WTC11 (cell line): Measurements from ENCODE around the gene FANCD2OS. TPM values are rescaled to one million over a fixed set of nuclear protein-coding genes. Genes with fewer than 3 reads are reported as not detected.

Experiments
- ATAC-seq: fragments of 200-7000 bp; cut with Tn5 transposase; 2 replicates; pipeline ENCODE4 v1.10.0; 2021; ENCODE audit warnings: mild to moderate bottlenecking, moderate library complexity
- CTCF ChIA-PET: fragments of 300-600 bp; sonication (Branson Sonifier 250); formaldehyde crosslinking; loops from one replicate; lab custom pipeline; 2021; ENCODE audit warnings: antibody characterized with exemption; lab: Charles Lee
- POLR2A ChIA-PET: fragments of 350-600 bp; sonication (Branson Sonifier 250); formaldehyde crosslinking; loops from one replicate; lab custom pipeline; 2021; ENCODE audit warnings: antibody characterized with exemption; lab: Charles Lee
- DNase-seq: peaks from one replicate; pipeline ENCODE4 v3.0.0; 2021; ENCODE audit warnings: low spot score
- H3K27ac Mint-ChIP-seq: 2 replicates; pipeline ENCODE4 v1.8.0; 2021; ENCODE audit warnings: mixed read lengths
- H3K27me3 Mint-ChIP-seq: 2 replicates; pipeline ENCODE4 v1.8.0; 2021; ENCODE audit warnings: low read depth, mild to moderate bottlenecking, moderate library complexity, mixed read lengths
- H3K36me3 Mint-ChIP-seq: 2 replicates; pipeline ENCODE4 v1.8.0; 2021; ENCODE audit warnings: mixed read lengths
- H3K4me1 Mint-ChIP-seq: 2 replicates; pipeline ENCODE4 v1.8.0; 2022; ENCODE audit warnings: mixed read lengths
- H3K4me3 Mint-ChIP-seq: 2 replicates; pipeline ENCODE4 v1.8.0; 2021; ENCODE audit warnings: mild to moderate bottlenecking, moderate library complexity, mixed read lengths
- H3K9me3 Mint-ChIP-seq: 2 replicates; pipeline ENCODE4 v1.8.0; 2021; ENCODE audit warnings: mixed read lengths
- CREB1 ChIP-seq: sonication (generic); formaldehyde crosslinking; IDR thresholded peaks from 2 replicates; pipeline ENCODE4 v1.8.0; 2023; ENCODE audit warnings: mild to moderate bottlenecking, missing genetic modification reagents
- CREM ChIP-seq: sonication (generic); formaldehyde crosslinking; IDR thresholded peaks from 2 replicates; pipeline ENCODE4 v1.8.1; 2022; ENCODE audit warnings: mild to moderate bottlenecking, missing genetic modification reagents, moderate library complexity
- EMX1 ChIP-seq: fragments of 250-450 bp; sonication (Bioruptor Pico); IDR thresholded peaks from 2 replicates; pipeline ENCODE4 v1.8.0; 2021; ENCODE audit warnings: mild to moderate bottlenecking
- ETV6 ChIP-seq: sonication (generic); formaldehyde crosslinking; IDR thresholded peaks from 2 replicates; pipeline ENCODE4 v1.8.1; 2022; ENCODE audit warnings: mild to moderate bottlenecking, missing genetic modification reagents
- GABPB1 ChIP-seq: sonication (generic); formaldehyde crosslinking; IDR thresholded peaks from 2 replicates; pipeline ENCODE4 v1.8.1; 2023; ENCODE audit warnings: mild to moderate bottlenecking, missing genetic modification reagents
- HMGA2 ChIP-seq: fragments of 250-450 bp; sonication (Bioruptor Pico); IDR thresholded peaks from 2 replicates; pipeline ENCODE4 v1.4.0; 2021; ENCODE audit warnings: mild to moderate bottlenecking, moderate library complexity
- MYBL2 ChIP-seq: sonication (generic); formaldehyde crosslinking; IDR thresholded peaks from 2 replicates; pipeline ENCODE4 v1.8.1; 2023; ENCODE audit warnings: mild to moderate bottlenecking, moderate library complexity, missing genetic modification reagents
- NFE2L1 ChIP-seq: sonication (generic); formaldehyde crosslinking; IDR thresholded peaks from 2 replicates; pipeline ENCODE4 v1.8.1; 2023; ENCODE audit warnings: missing genetic modification reagents
- NR3C1 ChIP-seq: sonication (generic); formaldehyde crosslinking; conservative IDR thresholded peaks from 2 replicates; pipeline ENCODE4 v1.8.1; 2023; ENCODE audit warnings: low read depth, mild to moderate bottlenecking, missing genetic modification reagents
- SMAD3 ChIP-seq: sonication (generic); formaldehyde crosslinking; IDR thresholded peaks from 2 replicates; pipeline ENCODE4 v1.8.0; 2022; ENCODE audit warnings: missing genetic modification reagents, mild to moderate bottlenecking, borderline replicate concordance
- SP1 ChIP-seq: sonication (generic); formaldehyde crosslinking; conservative IDR thresholded peaks from 2 replicates; pipeline ENCODE4 v1.8.1; 2022; ENCODE audit warnings: missing genetic modification reagents
- ZBTB21 ChIP-seq: sonication (generic); formaldehyde crosslinking; IDR thresholded peaks from 2 replicates; pipeline ENCODE4 v1.8.1; 2023; ENCODE audit warnings: mild to moderate bottlenecking, missing genetic modification reagents, borderline replicate concordance
- ZNF232 ChIP-seq: sonication (generic); formaldehyde crosslinking; IDR thresholded peaks from 2 replicates; pipeline ENCODE4 v1.8.0; 2022; ENCODE audit warnings: mild to moderate bottlenecking, missing genetic modification reagents
- total RNA-seq: library from RNA; stranded (reverse); gene quantifications from 3 replicates; pipeline ENCODE4 v1.2.3, GENCODE V29; 2021
- TF ChIP-seq, protein P1 (sequence below): sonication (generic); formaldehyde crosslinking; IDR thresholded peaks from 2 replicates; pipeline ENCODE4 v1.8.0; 2022; ENCODE audit warnings: mild to moderate bottlenecking, missing genetic modification reagents
- TF ChIP-seq, protein P2 (sequence below): sonication (generic); formaldehyde crosslinking; IDR thresholded peaks from 2 replicates; pipeline ENCODE4 v1.8.0; 2023; ENCODE audit warnings: missing genetic modification reagents, mild to moderate bottlenecking, borderline replicate concordance
- TF ChIP-seq, protein P3 (sequence below): fragments of 250-450 bp; sonication (Bioruptor Pico); IDR thresholded peaks from 2 replicates; pipeline ENCODE4 v1.9.0; 2021; ENCODE audit warnings: mild to moderate bottlenecking, borderline replicate concordance
- TF ChIP-seq, protein P4 (sequence below): sonication (generic); formaldehyde crosslinking; IDR thresholded peaks from 2 replicates; pipeline ENCODE4 v1.8.0; 2023; ENCODE audit warnings: missing genetic modification reagents
- TF ChIP-seq, protein P5 (sequence below): sonication (generic); formaldehyde crosslinking; IDR thresholded peaks from 2 replicates; pipeline ENCODE4 v1.8.1; 2023; ENCODE audit warnings: mild to moderate bottlenecking, moderate library complexity, missing genetic modification reagents
- TF ChIP-seq, protein P6 (sequence below): sonication (generic); formaldehyde crosslinking; IDR thresholded peaks from 2 replicates; pipeline ENCODE4 v1.8.0; 2022; ENCODE audit warnings: mild to moderate bottlenecking, missing genetic modification reagents

Gene FANCD2OS
- total RNA-seq, 1 experiment from 2014 or later: not detected

DNA sequence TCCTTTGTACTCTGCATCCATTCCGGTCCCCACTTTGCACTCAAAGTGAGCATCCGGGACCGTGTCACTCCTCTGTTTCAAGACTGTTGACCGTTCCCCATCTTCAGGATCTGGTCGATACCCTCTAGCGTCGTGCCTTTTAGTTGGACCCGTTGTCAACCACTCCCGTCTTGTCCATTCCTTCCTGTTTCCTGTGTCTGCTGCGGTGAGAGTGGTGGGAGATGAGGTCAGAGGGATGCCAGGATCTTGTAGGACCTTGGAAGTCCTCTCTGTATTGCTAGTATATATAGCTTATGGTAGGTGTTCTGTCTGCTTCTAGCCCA lies 8.0 kb upstream of the FANCD2OS start:
- 0 out of 2 replicates have a peak, but pooled peaks have one; percentile 19 for TF ChIP-seq SMAD3
- TF ChIP-seq, protein P1, sequence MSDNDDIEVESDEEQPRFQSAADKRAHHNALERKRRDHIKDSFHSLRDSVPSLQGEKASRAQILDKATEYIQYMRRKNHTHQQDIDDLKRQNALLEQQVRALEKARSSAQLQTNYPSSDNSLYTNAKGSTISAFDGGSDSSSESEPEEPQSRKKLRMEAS: no peak
- Mint-ChIP-seq H3K27ac (peak overlapping the region; percentile 89), H3K36me3 (peaks cover 10% of the 10 kb centered on the region), H3K9me3 (no peaks in the 10 kb centered on the region), H3K4me1 (peaks cover 11% of the 10 kb centered on the region), H3K4me3 (peak overlapping the region; percentile 99), H3K27me3 (no peaks in the 10 kb centered on the region)
- ChIA-PET POLR2A (no interaction called here), CTCF (no interaction called here)
- no peak for DNase-seq
- peak; percentile 14 for ATAC-seq

DNA sequence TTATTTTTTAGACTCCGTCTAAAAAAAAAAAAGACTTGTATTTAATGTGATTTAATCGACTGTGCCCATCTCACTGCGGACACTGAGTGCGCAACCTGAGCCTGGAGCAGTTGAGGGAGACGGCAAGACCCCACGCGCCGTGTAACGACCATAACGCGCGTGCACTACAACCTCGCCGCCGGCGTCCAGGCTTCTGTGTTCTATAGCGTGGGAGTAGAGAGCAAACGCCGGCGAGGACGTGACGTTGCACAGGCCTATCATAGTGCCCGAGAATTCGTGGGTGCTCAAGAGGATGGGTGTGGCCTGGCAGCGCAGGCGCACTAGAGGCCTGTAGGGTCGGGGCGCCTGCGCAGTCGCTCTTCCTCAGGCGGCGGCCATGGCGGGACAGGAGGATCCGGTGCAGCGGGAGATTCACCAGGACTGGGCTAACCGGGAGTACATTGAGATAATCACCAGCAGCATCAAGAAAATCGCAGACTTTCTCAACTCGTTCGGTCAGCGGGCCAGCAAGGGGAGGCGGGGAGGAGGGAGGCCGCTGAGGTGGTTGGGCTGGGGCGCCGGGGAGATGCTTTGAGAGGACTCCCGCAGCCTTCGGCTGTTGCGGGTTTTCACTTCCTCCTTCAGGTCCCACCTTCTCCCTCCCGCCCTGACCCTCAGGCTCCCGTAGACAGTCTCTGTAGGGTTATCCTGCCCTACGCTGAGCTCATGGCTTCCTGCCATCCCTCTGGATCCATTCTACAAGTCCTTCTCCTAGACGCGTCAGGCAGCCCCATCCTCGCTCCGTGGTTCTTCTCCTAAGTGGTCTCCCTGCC lies 7.5 kb upstream of the FANCD2OS start, which contains the start of gene BRK1:
Gene BRK1 (plus strand): TSS at position 350 of the 812 bp plus-strand sequence. CDS start 27 bp downstream, at position 377.
- peak; percentile 86 for DNase-seq
- Mint-ChIP-seq H3K4me3 (peak within 1 kb of the TSS; percentile 99), H3K4me1 (peaks cover 11% of the 10 kb centered on the region), H3K9me3 (no peaks in the 10 kb centered on the region), H3K36me3 (peaks cover 6% of the 10 kb centered on the region), H3K27me3 (no peaks in the 10 kb centered on the region), H3K27ac (peak within 1 kb of the TSS; percentile 96)
- ChIA-PET CTCF (no interaction called here), POLR2A (no interaction called here)
- ATAC-seq: peak; percentile 95
- TF ChIP-seq CREM (CRISPR knock-in tag): peak; percentile 80; the same call in 1 of the 2 replicates
- peak; percentile 55; the same call in 1 of the 2 replicates for TF ChIP-seq NFE2L1 (CRISPR knock-in tag)
- TF ChIP-seq, protein P2, sequence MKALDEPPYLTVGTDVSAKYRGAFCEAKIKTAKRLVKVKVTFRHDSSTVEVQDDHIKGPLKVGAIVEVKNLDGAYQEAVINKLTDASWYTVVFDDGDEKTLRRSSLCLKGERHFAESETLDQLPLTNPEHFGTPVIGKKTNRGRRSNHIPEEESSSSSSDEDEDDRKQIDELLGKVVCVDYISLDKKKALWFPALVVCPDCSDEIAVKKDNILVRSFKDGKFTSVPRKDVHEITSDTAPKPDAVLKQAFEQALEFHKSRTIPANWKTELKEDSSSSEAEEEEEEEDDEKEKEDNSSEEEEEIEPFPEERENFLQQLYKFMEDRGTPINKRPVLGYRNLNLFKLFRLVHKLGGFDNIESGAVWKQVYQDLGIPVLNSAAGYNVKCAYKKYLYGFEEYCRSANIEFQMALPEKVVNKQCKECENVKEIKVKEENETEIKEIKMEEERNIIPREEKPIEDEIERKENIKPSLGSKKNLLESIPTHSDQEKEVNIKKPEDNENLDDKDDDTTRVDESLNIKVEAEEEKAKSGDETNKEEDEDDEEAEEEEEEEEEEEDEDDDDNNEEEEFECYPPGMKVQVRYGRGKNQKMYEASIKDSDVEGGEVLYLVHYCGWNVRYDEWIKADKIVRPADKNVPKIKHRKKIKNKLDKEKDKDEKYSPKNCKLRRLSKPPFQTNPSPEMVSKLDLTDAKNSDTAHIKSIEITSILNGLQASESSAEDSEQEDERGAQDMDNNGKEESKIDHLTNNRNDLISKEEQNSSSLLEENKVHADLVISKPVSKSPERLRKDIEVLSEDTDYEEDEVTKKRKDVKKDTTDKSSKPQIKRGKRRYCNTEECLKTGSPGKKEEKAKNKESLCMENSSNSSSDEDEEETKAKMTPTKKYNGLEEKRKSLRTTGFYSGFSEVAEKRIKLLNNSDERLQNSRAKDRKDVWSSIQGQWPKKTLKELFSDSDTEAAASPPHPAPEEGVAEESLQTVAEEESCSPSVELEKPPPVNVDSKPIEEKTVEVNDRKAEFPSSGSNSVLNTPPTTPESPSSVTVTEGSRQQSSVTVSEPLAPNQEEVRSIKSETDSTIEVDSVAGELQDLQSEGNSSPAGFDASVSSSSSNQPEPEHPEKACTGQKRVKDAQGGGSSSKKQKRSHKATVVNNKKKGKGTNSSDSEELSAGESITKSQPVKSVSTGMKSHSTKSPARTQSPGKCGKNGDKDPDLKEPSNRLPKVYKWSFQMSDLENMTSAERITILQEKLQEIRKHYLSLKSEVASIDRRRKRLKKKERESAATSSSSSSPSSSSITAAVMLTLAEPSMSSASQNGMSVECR (CRISPR knock-in tag): 0 out of 2 replicates have a peak, but pooled peaks have one; percentile 34
- 0 out of 2 replicates have a peak, but pooled peaks have one; percentile 24 for TF ChIP-seq ZNF232 (CRISPR knock-in tag)
- TF ChIP-seq HMGA2 (CRISPR knock-in tag): 0 out of 2 replicates have a peak, but pooled peaks have one; percentile 25
- TF ChIP-seq, protein P3, sequence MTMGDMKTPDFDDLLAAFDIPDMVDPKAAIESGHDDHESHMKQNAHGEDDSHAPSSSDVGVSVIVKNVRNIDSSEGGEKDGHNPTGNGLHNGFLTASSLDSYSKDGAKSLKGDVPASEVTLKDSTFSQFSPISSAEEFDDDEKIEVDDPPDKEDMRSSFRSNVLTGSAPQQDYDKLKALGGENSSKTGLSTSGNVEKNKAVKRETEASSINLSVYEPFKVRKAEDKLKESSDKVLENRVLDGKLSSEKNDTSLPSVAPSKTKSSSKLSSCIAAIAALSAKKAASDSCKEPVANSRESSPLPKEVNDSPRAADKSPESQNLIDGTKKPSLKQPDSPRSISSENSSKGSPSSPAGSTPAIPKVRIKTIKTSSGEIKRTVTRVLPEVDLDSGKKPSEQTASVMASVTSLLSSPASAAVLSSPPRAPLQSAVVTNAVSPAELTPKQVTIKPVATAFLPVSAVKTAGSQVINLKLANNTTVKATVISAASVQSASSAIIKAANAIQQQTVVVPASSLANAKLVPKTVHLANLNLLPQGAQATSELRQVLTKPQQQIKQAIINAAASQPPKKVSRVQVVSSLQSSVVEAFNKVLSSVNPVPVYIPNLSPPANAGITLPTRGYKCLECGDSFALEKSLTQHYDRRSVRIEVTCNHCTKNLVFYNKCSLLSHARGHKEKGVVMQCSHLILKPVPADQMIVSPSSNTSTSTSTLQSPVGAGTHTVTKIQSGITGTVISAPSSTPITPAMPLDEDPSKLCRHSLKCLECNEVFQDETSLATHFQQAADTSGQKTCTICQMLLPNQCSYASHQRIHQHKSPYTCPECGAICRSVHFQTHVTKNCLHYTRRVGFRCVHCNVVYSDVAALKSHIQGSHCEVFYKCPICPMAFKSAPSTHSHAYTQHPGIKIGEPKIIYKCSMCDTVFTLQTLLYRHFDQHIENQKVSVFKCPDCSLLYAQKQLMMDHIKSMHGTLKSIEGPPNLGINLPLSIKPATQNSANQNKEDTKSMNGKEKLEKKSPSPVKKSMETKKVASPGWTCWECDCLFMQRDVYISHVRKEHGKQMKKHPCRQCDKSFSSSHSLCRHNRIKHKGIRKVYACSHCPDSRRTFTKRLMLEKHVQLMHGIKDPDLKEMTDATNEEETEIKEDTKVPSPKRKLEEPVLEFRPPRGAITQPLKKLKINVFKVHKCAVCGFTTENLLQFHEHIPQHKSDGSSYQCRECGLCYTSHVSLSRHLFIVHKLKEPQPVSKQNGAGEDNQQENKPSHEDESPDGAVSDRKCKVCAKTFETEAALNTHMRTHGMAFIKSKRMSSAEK (CRISPR knock-in tag): no peak
- TF ChIP-seq, protein P1: peak; percentile 84
- TF ChIP-seq, protein P4, sequence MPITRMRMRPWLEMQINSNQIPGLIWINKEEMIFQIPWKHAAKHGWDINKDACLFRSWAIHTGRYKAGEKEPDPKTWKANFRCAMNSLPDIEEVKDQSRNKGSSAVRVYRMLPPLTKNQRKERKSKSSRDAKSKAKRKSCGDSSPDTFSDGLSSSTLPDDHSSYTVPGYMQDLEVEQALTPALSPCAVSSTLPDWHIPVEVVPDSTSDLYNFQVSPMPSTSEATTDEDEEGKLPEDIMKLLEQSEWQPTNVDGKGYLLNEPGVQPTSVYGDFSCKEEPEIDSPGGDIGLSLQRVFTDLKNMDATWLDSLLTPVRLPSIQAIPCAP (CRISPR knock-in tag): no peak
- TF ChIP-seq ZBTB21 (CRISPR knock-in tag): no peak
- TF ChIP-seq CREB1: peak; percentile 47; the same call in 1 of the 2 replicates
- TF ChIP-seq, protein P5, sequence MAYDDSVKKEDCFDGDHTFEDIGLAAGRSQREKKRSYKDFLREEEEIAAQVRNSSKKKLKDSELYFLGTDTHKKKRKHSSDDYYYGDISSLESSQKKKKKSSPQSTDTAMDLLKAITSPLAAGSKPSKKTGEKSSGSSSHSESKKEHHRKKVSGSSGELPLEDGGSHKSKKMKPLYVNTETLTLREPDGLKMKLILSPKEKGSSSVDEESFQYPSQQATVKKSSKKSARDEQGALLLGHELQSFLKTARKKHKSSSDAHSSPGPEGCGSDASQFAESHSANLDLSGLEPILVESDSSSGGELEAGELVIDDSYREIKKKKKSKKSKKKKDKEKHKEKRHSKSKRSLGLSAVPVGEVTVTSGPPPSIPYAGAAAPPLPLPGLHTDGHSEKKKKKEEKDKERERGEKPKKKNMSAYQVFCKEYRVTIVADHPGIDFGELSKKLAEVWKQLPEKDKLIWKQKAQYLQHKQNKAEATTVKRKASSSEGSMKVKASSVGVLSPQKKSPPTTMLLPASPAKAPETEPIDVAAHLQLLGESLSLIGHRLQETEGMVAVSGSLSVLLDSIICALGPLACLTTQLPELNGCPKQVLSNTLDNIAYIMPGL (CRISPR knock-in tag): no peak
- peak; percentile 79; the same call in 1 of the 2 replicates for TF ChIP-seq SP1 (CRISPR knock-in tag)
- 0 out of 2 replicates have a peak, but pooled peaks have one; percentile 58 for TF ChIP-seq MYBL2 (CRISPR knock-in tag)
- no peak for TF ChIP-seq NR3C1 (CRISPR knock-in tag)
- peak; percentile 50; the same call in 1 of the 2 replicates for TF ChIP-seq GABPB1 (CRISPR knock-in tag)
- TF ChIP-seq EMX1: no peak
- peak; percentile 18; the same call in 1 of the 2 replicates for TF ChIP-seq ETV6 (CRISPR knock-in tag)
- TF ChIP-seq SMAD3: 0 out of 2 replicates have a peak, but pooled peaks have one; percentile 39
- TF ChIP-seq, protein P6, sequence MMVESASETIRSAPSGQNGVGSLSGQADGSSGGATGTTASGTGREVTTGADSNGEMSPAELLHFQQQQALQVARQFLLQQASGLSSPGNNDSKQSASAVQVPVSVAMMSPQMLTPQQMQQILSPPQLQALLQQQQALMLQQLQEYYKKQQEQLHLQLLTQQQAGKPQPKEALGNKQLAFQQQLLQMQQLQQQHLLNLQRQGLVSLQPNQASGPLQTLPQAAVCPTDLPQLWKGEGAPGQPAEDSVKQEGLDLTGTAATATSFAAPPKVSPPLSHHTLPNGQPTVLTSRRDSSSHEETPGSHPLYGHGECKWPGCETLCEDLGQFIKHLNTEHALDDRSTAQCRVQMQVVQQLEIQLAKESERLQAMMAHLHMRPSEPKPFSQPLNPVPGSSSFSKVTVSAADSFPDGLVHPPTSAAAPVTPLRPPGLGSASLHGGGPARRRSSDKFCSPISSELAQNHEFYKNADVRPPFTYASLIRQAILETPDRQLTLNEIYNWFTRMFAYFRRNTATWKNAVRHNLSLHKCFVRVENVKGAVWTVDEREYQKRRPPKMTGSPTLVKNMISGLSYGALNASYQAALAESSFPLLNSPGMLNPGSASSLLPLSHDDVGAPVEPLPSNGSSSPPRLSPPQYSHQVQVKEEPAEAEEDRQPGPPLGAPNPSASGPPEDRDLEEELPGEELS (CRISPR knock-in tag): 0 out of 2 replicates have a peak, but pooled peaks have one; percentile 9
